ENCODE results near the gene ICA1L. TPM values are rescaled to one million over a fixed set of nuclear protein-coding genes. Genes with fewer than 3 reads are reported as not detected.

Gene ICA1L
- total RNA-seq, 1 donor from 2014 or later = 17.8 TPM

- Mint-ChIP-seq H3K27ac (no peak overlapping the region), H3K27me3 (no peaks in the 10 kb centered on the region), H3K4me3 (ENCODE audit: low read depth) (no peak overlapping the region), H3K4me1 (ENCODE audit: low read depth) (peaks cover 5% of the 10 kb centered on the region), H3K9me3 (ENCODE audit: low read depth) (peaks cover 8% of the 10 kb centered on the region), H3K36me3 (ENCODE audit: insufficient read depth) (peaks cover 24% of the 10 kb centered on the region)
- DNase-seq (ENCODE audit: low spot score, unreplicated experiment) = no peak
- no peak for TF ChIP-seq CTCF (IDR thresholded peaks at IDR 0.05; ENCODE audit: unreplicated experiment)
These were observed 119.5 kb downstream of the ICA1L start for GRCh38 chr2:202752071-202752470.

GRCh38 chr2:202750763-202751427 lies 120.7 kb downstream of the ICA1L start:
- Mint-ChIP-seq H3K27me3 (no peaks in the 10 kb centered on the region), H3K9me3 (ENCODE audit: low read depth) (peaks cover 12% of the 10 kb centered on the region), H3K4me3 (ENCODE audit: low read depth) (no peak overlapping the region), H3K4me1 (ENCODE audit: low read depth) (no peaks in the 10 kb centered on the region), H3K36me3 (ENCODE audit: insufficient read depth) (peaks cover 26% of the 10 kb centered on the region), H3K27ac (peak overlapping the region; percentile 74)
- DNase-seq (ENCODE audit: low spot score, unreplicated experiment) = no peak
- TF ChIP-seq CTCF (IDR thresholded peaks at IDR 0.05; ENCODE audit: unreplicated experiment) = no peak

DNA sequence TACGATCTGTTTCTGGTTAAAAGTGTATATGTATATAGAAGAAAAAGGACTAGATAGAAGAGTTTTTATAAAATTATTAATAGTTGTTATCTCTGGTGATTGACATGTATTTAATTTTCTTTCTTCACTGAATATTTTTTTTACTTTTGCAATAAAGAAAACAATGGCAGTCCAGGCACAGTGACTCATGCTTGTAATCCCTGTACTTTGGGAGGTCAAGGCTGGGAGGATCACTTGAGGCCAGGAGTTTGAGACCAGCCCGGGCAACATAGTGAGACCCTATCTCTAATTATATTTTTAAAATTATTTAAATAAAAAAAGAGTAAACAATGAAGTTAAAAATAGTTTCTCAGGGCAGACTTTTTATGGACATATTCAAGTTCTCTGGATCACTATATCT lies 122.1 kb downstream of the ICA1L start:
- no peak for DNase-seq (ENCODE audit: low spot score, unreplicated experiment)
- peaks cover 29% of the 10 kb centered on the region for H3K36me3 Mint-ChIP-seq (ENCODE audit: insufficient read depth)
- H3K27me3 Mint-ChIP-seq = no peaks in the 10 kb centered on the region
- no peak overlapping the region for H3K27ac Mint-ChIP-seq
- no peak for TF ChIP-seq CTCF (IDR thresholded peaks at IDR 0.05; ENCODE audit: unreplicated experiment)
- peaks cover 21% of the 10 kb centered on the region for H3K9me3 Mint-ChIP-seq (ENCODE audit: low read depth)
- H3K4me3 Mint-ChIP-seq (ENCODE audit: low read depth) = no peak overlapping the region
- no peaks in the 10 kb centered on the region for H3K4me1 Mint-ChIP-seq (ENCODE audit: low read depth)

DNA sequence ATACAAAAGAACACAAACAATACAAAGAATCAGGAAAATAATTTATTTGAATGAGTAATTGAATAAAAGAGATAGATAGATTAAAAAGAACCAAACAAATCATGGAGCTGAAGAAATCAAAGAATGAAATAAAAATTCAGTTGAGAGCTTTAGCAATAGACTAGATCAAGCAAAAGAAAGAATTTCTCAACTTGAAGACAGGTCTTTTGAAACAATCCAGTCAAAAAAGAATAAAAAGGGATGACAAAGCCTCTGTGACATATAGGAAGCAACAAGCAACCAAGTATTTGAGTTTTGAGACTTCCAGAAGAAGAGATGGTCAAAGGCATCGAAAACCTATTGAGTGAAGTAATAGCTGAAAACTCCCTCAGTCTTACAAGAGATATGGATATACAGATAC lies 128.0 kb downstream of the ICA1L start:
- Mint-ChIP-seq H3K9me3 (ENCODE audit: low read depth) (peaks cover 31% of the 10 kb centered on the region), H3K27me3 (no peaks in the 10 kb centered on the region), H3K4me3 (ENCODE audit: low read depth) (no peak overlapping the region), H3K27ac (no peak overlapping the region), H3K4me1 (ENCODE audit: low read depth) (no peaks in the 10 kb centered on the region), H3K36me3 (ENCODE audit: insufficient read depth) (peaks cover 39% of the 10 kb centered on the region)
- no peak for DNase-seq (ENCODE audit: low spot score, unreplicated experiment)
- no peak for TF ChIP-seq CTCF (IDR thresholded peaks at IDR 0.05; ENCODE audit: unreplicated experiment)

- TF ChIP-seq CTCF (IDR thresholded peaks at IDR 0.05; ENCODE audit: unreplicated experiment) = no peak
- H3K4me3 Mint-ChIP-seq (ENCODE audit: low read depth) = no peak overlapping the region
- no peak for DNase-seq (ENCODE audit: low spot score, unreplicated experiment)
- no peaks in the 10 kb centered on the region for H3K4me1 Mint-ChIP-seq (ENCODE audit: low read depth)
- no peak overlapping the region for H3K27ac Mint-ChIP-seq
- H3K27me3 Mint-ChIP-seq = no peaks in the 10 kb centered on the region
- peaks cover 7% of the 10 kb centered on the region for H3K9me3 Mint-ChIP-seq (ENCODE audit: low read depth)
- H3K36me3 Mint-ChIP-seq (ENCODE audit: insufficient read depth) = peaks cover 31% of the 10 kb centered on the region
These were observed 134.7 kb downstream of the ICA1L start for GRCh38 chr2:202736826-202737225.

Data from progenitor cell of endocrine pancreas (in vitro differentiated cells).